ENCODE measurements around the gene RNF208. TPM values are rescaled to one million over a fixed set of nuclear protein-coding genes. Genes with fewer than 3 reads are reported as not detected.

The RNF208 gene
- total and polyA plus RNA-seq, 2 donors (not counting 1 experiment from before 2014, with no cell fraction given), result 0.14 to 0.33 TPM

DNA sequence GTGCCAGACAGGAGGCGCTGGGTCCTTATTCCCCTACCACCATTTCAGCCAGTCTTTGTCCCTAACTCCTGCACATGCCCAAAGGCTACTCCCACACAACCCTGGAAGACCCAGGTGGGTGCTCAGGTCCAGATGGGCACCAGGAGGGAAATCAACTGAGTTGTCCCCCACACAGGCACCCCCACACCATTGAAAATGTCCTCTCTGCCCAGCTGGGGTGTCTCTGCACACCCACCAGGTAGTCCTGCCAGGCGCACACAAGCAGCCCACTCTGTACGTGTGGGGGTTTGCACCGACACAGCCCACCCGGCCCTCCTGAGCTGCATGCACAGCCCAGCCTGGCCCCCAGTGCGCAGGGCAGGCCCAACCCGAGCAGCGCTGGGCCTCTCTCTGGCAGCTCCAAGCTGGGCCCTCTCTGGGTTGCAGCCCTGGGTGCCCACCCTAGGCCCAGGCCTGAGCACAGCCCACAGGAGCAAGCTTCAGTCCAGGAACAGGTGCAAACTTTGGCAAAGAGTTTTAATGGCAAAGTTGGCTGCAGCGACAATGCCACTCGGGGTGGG, 2.2 kb downstream of the RNF208 start:
- TF ChIP-seq, protein P1, sequence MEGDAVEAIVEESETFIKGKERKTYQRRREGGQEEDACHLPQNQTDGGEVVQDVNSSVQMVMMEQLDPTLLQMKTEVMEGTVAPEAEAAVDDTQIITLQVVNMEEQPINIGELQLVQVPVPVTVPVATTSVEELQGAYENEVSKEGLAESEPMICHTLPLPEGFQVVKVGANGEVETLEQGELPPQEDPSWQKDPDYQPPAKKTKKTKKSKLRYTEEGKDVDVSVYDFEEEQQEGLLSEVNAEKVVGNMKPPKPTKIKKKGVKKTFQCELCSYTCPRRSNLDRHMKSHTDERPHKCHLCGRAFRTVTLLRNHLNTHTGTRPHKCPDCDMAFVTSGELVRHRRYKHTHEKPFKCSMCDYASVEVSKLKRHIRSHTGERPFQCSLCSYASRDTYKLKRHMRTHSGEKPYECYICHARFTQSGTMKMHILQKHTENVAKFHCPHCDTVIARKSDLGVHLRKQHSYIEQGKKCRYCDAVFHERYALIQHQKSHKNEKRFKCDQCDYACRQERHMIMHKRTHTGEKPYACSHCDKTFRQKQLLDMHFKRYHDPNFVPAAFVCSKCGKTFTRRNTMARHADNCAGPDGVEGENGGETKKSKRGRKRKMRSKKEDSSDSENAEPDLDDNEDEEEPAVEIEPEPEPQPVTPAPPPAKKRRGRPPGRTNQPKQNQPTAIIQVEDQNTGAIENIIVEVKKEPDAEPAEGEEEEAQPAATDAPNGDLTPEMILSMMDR (conservative IDR thresholded peaks at IDR 0.05 in 1 of 2, IDR thresholded peaks at IDR 0.05 in 1 of 2; ENCODE audit: low read depth in 1 of 2, low read length in 2 of 2), result no peak
- TF ChIP-seq EZH2 (IDR thresholded peaks at IDR 0.05; ENCODE audit: low read length, missing control alignments), result no peak
- peaks cover 11% of the 10 kb centered on the region for H3K36me3 ChIP-seq (ENCODE audit: control insufficient read depth, insufficient read depth, low read length)
- H3K4me2 ChIP-seq (ENCODE audit: extremely low read depth, insufficient read depth, low read length), result no peak overlapping the region
- peaks cover 8% of the 10 kb centered on the region for H3K4me1 ChIP-seq (ENCODE audit: control insufficient read depth, extremely low read depth, insufficient read depth, low read length)
- H3K9me3 ChIP-seq (ENCODE audit: control insufficient read depth, insufficient read depth, low read depth, low read length), result no peaks in the 10 kb centered on the region
- no peak overlapping the region for H3K9ac ChIP-seq (ENCODE audit: insufficient read depth, low read length)
- no peak overlapping the region for H3K4me3 ChIP-seq (replicated peaks in 1 of 4; ENCODE audit: control extremely low read depth in 1 of 4, insufficient read depth in 1 of 4, low read depth in 3 of 4, low read length in 4 of 4)
- no peak for DNase-seq (ENCODE audit: low read depth in 2 of 2)
- H3K27ac ChIP-seq (ENCODE audit: insufficient read depth, low read length), result no peak overlapping the region
- H4K20me1 ChIP-seq (ENCODE audit: control insufficient read depth, extremely low read depth, insufficient read depth, low read length), result no peaks in the 10 kb centered on the region
- H3K79me2 ChIP-seq (ENCODE audit: control insufficient read depth, insufficient read depth, low read length), result no peaks in the 10 kb centered on the region
- no peaks in the 10 kb centered on the region for H3K27me3 ChIP-seq (ENCODE audit: control insufficient read depth, insufficient read depth, low read length)
- H2AFZ ChIP-seq (ENCODE audit: low read length), result no peak overlapping the region

DNA sequence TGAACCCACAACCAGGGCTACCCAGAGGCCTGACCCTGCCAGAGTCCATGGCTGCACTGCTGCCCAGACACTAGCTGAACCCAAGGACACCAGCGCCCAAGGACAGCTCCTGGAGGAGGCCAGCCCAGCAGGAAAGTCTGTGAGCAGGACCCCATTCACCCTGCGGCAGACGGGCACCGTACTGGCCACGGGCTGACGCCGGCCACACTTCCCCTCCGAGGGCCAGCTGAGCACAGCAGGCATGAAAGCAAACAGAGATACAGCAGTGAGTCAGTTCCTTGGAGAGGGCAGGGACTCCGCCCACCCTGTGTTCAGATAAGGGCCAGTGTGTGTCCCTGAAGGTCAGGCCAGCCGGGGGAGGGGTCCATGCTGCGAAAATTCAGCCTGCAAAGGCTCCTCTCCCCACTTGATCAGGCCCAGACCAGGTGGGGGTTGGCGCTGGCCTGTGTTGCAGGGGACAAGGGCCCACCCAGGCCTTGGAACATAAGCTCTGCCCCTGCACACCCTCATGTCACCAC, 3.2 kb downstream of the RNF208 start:
- no peak overlapping the region for H3K9ac ChIP-seq (ENCODE audit: insufficient read depth, low read length)
- no peaks in the 10 kb centered on the region for H3K9me3 ChIP-seq (ENCODE audit: control insufficient read depth, insufficient read depth, low read depth, low read length)
- peaks cover 8% of the 10 kb centered on the region for H3K4me1 ChIP-seq (ENCODE audit: control insufficient read depth, extremely low read depth, insufficient read depth, low read length)
- H3K36me3 ChIP-seq (ENCODE audit: control insufficient read depth, insufficient read depth, low read length), result peaks cover 11% of the 10 kb centered on the region
- DNase-seq (ENCODE audit: low read depth in 2 of 2), result peak in 1 of 2 donors; percentile 45
- H3K4me3 ChIP-seq (replicated peaks in 1 of 4; ENCODE audit: control extremely low read depth in 1 of 4, insufficient read depth in 1 of 4, low read depth in 3 of 4, low read length in 4 of 4), result no peak overlapping the region
- no peak overlapping the region for H3K27ac ChIP-seq (ENCODE audit: insufficient read depth, low read length)
- H2AFZ ChIP-seq (ENCODE audit: low read length), result no peak overlapping the region
- no peaks in the 10 kb centered on the region for H3K79me2 ChIP-seq (ENCODE audit: control insufficient read depth, insufficient read depth, low read length)
- TF ChIP-seq, protein P1 (conservative IDR thresholded peaks at IDR 0.05 in 1 of 2, IDR thresholded peaks at IDR 0.05 in 1 of 2; ENCODE audit: low read depth in 1 of 2, low read length in 2 of 2), result no peak
- no peak for TF ChIP-seq EZH2 (IDR thresholded peaks at IDR 0.05; ENCODE audit: low read length, missing control alignments)
- no peaks in the 10 kb centered on the region for H3K27me3 ChIP-seq (ENCODE audit: control insufficient read depth, insufficient read depth, low read length)
- H4K20me1 ChIP-seq (ENCODE audit: control insufficient read depth, extremely low read depth, insufficient read depth, low read length), result no peaks in the 10 kb centered on the region
- H3K4me2 ChIP-seq (ENCODE audit: extremely low read depth, insufficient read depth, low read length), result peak overlapping the region; percentile 25

DNA sequence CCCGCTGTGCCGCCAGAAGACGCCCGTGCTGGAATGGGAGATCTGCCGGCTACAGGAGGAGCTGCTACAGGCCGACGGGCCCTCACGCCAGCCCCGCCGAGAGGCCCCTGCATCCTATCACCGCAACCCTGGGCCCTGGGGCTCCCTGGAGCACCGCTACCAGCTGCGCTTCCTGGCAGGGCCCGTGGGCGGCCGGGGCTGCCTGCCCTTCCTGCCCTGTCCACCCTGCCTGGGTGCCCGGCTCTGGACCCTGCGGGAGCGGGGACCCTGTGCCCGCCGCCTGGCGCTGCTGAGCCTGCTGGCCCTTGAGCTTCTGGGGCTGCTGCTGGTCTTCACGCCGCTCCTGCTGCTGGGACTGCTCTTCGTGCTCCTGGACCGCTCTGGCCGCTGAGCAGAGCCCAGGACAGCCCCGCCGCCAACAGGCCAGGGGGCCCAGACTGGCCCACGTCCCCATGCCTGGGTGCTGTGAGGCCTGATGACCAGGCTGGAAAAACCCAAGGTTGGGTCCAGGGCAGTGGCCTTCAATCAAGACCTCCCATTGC, 3.8 kb downstream of the RNF208 start:
- no peaks in the 10 kb centered on the region for H3K79me2 ChIP-seq (ENCODE audit: control insufficient read depth, insufficient read depth, low read length)
- H3K9me3 ChIP-seq (ENCODE audit: control insufficient read depth, insufficient read depth, low read depth, low read length), result no peaks in the 10 kb centered on the region
- H3K27ac ChIP-seq (ENCODE audit: insufficient read depth, low read length), result no peak overlapping the region
- no peak overlapping the region for H3K4me3 ChIP-seq (replicated peaks in 1 of 4; ENCODE audit: control extremely low read depth in 1 of 4, insufficient read depth in 1 of 4, low read depth in 3 of 4, low read length in 4 of 4)
- peaks cover 13% of the 10 kb centered on the region for H3K36me3 ChIP-seq (ENCODE audit: control insufficient read depth, insufficient read depth, low read length)
- no peak overlapping the region for H3K4me2 ChIP-seq (ENCODE audit: extremely low read depth, insufficient read depth, low read length)
- no peak overlapping the region for H3K9ac ChIP-seq (ENCODE audit: insufficient read depth, low read length)
- DNase-seq (ENCODE audit: low read depth in 2 of 2), result no peak
- peaks cover 8% of the 10 kb centered on the region for H3K4me1 ChIP-seq (ENCODE audit: control insufficient read depth, extremely low read depth, insufficient read depth, low read length)
- H3K27me3 ChIP-seq (ENCODE audit: control insufficient read depth, insufficient read depth, low read length), result no peaks in the 10 kb centered on the region
- H4K20me1 ChIP-seq (ENCODE audit: control insufficient read depth, extremely low read depth, insufficient read depth, low read length), result no peaks in the 10 kb centered on the region
- H2AFZ ChIP-seq (ENCODE audit: low read length), result no peak overlapping the region
- TF ChIP-seq, protein P1 (conservative IDR thresholded peaks at IDR 0.05 in 1 of 2, IDR thresholded peaks at IDR 0.05 in 1 of 2; ENCODE audit: low read depth in 1 of 2, low read length in 2 of 2), result no peak
- TF ChIP-seq EZH2 (IDR thresholded peaks at IDR 0.05; ENCODE audit: low read length, missing control alignments), result no peak

Data from fibroblast of lung (primary cell).